ENCODE data around the gene NPY4R.
"Not testable (repeated sequence)": the region's sequence is repeated elsewhere in the genome, so short reads cannot be mapped to it uniquely, and the experiment has no call there.

DNA sequence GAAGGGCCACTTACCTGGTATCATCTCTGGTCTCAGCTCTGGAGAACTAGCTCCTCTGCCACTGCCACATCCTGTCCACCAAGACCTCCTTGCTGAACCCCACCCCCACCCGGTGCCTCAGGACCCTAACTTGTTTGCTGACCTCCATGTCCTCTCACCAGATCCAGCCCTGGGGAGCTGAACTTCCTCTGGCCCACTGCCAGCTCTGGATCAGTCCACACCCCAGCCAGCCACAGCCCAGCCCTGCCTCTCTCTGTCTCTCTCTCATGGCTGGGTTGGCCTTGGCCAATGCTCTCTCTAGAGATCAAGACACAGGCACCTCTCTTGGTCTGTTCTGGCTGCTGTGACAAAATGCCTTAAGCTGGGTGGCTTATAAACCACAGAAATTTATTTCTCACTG, 14.4 kb downstream of the NPY4R start:
- TF ChIP-seq POLR2A, POLR2AphosphoS5 (IDR thresholded peaks at IDR 0.05): not testable (repeated sequence)
- TF ChIP-seq, protein P1, sequence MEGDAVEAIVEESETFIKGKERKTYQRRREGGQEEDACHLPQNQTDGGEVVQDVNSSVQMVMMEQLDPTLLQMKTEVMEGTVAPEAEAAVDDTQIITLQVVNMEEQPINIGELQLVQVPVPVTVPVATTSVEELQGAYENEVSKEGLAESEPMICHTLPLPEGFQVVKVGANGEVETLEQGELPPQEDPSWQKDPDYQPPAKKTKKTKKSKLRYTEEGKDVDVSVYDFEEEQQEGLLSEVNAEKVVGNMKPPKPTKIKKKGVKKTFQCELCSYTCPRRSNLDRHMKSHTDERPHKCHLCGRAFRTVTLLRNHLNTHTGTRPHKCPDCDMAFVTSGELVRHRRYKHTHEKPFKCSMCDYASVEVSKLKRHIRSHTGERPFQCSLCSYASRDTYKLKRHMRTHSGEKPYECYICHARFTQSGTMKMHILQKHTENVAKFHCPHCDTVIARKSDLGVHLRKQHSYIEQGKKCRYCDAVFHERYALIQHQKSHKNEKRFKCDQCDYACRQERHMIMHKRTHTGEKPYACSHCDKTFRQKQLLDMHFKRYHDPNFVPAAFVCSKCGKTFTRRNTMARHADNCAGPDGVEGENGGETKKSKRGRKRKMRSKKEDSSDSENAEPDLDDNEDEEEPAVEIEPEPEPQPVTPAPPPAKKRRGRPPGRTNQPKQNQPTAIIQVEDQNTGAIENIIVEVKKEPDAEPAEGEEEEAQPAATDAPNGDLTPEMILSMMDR (IDR thresholded peaks at IDR 0.05), result not testable (repeated sequence)

All from prostate gland (tissue), 2 donors.